ENCODE measurements around the gene BTD. TPM values are rescaled to one million over a fixed set of nuclear protein-coding genes. Genes with fewer than 3 reads are reported as not detected.

Gene BTD
- total and polyA plus RNA-seq, 12 donors, result 9.9 to 148 (median 58.3) TPM

DNA sequence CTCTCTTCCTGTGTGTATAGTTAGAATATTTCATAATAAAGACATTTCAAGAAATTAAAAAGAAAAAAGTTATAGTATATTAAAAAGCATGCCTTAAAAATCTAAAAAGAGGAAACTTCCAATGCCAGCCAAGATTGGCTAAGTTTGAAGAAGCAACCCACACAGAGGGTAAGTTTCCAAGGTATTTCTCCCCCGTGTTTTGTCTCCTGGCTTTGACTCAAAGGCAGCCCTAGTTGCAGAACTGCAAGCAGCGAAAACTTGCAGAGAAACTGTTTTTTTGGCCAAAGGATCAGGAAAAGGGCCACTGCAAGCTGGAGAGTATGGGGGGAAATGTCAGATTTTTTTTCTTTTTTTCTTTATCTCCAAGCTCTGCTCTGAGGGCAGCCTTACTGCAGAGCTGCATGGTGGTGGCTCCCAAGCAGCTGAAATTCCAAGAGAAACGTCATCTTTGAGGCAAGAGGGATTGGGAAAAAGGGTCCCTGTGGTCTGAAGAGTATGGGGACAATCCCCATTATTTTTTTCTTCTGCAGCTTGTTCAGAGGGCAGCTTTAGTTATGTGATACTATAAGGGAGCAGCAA is 23.2 kb upstream of the BTD start:
- no peak for TF ChIP-seq POLR2A (IDR thresholded peaks at IDR 0.05)
- TF ChIP-seq, protein P1, sequence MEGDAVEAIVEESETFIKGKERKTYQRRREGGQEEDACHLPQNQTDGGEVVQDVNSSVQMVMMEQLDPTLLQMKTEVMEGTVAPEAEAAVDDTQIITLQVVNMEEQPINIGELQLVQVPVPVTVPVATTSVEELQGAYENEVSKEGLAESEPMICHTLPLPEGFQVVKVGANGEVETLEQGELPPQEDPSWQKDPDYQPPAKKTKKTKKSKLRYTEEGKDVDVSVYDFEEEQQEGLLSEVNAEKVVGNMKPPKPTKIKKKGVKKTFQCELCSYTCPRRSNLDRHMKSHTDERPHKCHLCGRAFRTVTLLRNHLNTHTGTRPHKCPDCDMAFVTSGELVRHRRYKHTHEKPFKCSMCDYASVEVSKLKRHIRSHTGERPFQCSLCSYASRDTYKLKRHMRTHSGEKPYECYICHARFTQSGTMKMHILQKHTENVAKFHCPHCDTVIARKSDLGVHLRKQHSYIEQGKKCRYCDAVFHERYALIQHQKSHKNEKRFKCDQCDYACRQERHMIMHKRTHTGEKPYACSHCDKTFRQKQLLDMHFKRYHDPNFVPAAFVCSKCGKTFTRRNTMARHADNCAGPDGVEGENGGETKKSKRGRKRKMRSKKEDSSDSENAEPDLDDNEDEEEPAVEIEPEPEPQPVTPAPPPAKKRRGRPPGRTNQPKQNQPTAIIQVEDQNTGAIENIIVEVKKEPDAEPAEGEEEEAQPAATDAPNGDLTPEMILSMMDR (IDR thresholded peaks at IDR 0.05), result no peak
- Histone ChIP-seq H3K27me3 (no peaks in the 10 kb centered on the region), H3K4me3 (no peak overlapping the region), H3K27ac (peak overlapping the region in 3 of 5 donors; percentile 30 to 49 (median 37)), H3K9me3 (replicated peaks in 1 of 3) (no peaks in the 10 kb centered on the region), H3K36me3 (replicated peaks in 1 of 2) (peaks cover 0 to 5% of the 10 kb centered on the region in 2 donors), H3K4me1 (replicated peaks in 1 of 2) (peaks cover 8 to 14% of the 10 kb centered on the region in 2 donors)
- intact Hi-C loops (cut with DNase I), result no loop called here
- DNase-seq, result no peak
- WGBS, 4 donors, result 41 to 66% (median 56%) methylated on average over 3 of the region's 3 CpGs

DNA sequence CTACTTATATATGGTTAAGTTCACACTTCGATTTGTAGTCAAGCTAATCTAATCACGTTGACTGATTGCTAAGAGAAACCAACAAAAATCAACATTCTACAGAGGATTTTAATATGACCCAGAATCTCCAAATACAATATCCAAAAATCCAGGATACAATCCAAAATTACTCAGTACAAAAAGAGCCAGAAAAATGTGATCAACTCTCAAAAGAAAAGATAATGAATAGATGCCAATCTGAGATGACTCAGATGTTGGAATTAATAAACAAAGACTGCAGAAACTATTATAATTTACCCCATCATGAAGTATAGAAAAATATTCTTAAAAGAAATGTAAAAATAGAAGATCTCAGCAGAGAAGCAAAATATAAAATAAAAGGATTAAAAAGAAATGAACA is 22.5 kb upstream of the BTD start:
- Histone ChIP-seq H3K9me3 (replicated peaks in 1 of 3) (no peaks in the 10 kb centered on the region), H3K4me3 (no peak overlapping the region), H3K27me3 (no peaks in the 10 kb centered on the region), H3K4me1 (replicated peaks in 1 of 2) (peaks cover 8 to 14% of the 10 kb centered on the region in 2 donors), H3K36me3 (replicated peaks in 1 of 2) (peaks cover 0 to 6% of the 10 kb centered on the region in 2 donors), H3K27ac (peak overlapping the region in 3 of 5 donors; percentile 30 to 49 (median 37))
- TF ChIP-seq POLR2A (IDR thresholded peaks at IDR 0.05), result no peak
- TF ChIP-seq, protein P1 (IDR thresholded peaks at IDR 0.05), result no peak
- 28 to 44% (median 38%) methylated on average over 2 of the region's 2 CpGs for WGBS, 4 donors
- intact Hi-C loops (cut with DNase I), result no loop called here
- no peak for DNase-seq

DNA sequence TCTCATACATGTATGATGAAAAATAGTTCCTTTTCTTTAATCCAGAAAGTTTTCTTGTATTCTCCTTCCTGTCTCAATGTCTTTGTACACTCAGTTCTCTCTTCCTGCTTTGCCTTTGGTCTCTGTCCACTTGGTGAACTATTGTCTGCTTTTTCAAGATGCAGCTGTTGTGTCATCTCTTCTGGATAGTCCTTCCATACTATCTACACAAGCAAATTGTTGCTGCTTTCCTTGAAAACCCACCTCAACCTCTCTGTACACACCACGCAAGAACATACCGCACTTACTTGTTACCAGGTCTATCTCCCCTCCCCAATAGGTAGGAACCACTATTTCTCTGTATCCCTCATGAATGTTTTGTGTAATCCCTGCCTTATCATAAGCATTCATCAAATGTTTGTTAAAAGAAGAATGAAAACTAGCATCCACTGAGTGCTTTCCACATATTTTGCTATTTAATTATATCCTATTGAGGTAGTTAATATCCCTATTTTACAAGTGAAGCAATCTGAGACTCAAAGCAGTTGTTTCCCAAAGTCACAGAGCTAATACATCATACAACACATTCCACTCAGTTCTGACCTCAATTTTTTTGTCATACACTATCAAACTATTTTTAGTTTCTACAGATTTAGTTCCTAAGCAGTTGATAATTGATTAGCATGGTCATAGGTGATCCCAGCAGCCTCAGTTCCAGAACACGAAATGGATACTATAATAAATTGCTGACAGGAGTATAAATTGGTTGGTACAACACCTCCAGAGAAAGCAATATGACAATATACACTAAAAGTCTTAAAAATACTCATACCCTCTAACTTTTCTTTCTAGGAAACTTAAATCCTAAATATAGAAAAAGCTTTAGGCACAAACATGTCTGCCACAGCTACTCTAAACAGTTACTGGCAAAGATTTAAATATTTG is 19.8 kb upstream of the BTD start:
- H3K36me3 ChIP-seq (replicated peaks in 1 of 2), result peaks cover 0 to 29% of the 10 kb centered on the region in 2 donors

More for the DNA sequence above, 19.8 kb upstream of the BTD start:
- no peak overlapping the region for H3K27ac ChIP-seq
- WGBS, 4 donors, result 87 to 97% (median 91%) methylated on average over 3 of the region's 3 CpGs
- peaks cover 14 to 15% of the 10 kb centered on the region in 2 donors for H3K4me1 ChIP-seq (replicated peaks in 1 of 2)
- no peaks in the 10 kb centered on the region for H3K27me3 ChIP-seq
- intact Hi-C loops (cut with DNase I), result loop anchor here in 1 of 2 donors (10.0 kb wide), 1 partner anchor 357 kb away; no protein-coding TSS in a partner anchor
- DNase-seq, result no peak
- H3K4me3 ChIP-seq, result no peak overlapping the region
- no peaks in the 10 kb centered on the region for H3K9me3 ChIP-seq (replicated peaks in 1 of 3)
- TF ChIP-seq POLR2A (IDR thresholded peaks at IDR 0.05), result no peak
- TF ChIP-seq, protein P1 (IDR thresholded peaks at IDR 0.05), result no peak

Measured in adrenal gland (tissue), 12 donors.